ENCODE measurements around the gene CUBN. TPM values are rescaled to one million over a fixed set of nuclear protein-coding genes. Genes with fewer than 3 reads are reported as not detected.

CUBN gene
- total and polyA plus RNA-seq, 9 of the 15 experiments (the other 6 are each of a cell fraction or from before 2014, with no cell fraction given): 0.04 to 0.33 (median 0.09) TPM

DNA sequence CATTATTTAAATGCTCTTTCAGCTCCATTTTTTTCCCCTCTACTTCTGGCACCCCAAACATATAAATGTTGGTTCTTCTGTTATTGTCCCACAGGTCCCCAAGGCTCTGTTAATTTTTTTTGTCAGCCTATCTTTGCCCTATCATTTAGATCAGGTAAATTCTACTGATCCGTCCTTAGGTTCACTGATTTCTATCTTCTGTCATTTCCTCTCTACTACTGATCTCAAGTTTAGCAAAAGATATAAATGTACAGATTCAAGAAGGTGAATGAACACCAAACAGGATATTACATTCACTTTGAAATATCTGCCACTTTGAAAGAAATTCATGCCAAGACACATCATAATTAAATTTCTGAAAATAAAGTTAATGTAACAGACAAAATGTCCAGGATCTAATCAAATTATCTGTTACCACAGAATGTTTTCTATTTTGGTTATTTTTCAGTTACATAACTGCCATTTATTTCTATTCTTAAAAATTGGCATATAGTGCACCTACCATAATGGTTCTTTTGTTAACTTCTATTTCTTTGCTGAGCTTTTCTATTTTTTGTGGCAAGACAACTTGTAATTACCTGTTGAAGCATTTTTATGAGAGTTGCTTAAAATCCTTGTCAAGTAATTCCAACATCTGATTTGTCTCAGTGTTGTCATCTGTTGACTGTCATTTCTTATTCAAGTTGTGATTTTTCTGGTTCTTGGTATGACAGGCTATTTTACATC lies 12.1 kb upstream of the CUBN start (continued):
- TF ChIP-seq NCOA2 (IDR thresholded peaks at IDR 0.05; ENCODE audit: partially characterized antibody in 2 of 2) (no peak), ZNF143 (CRISPR knock-in tag; IDR thresholded peaks at IDR 0.05) (no peak), ZNF347 (CRISPR knock-in tag; IDR thresholded peaks at IDR 0.05; ENCODE audit: low read depth) (no peak), HMGN3 (IDR thresholded peaks at IDR 0.05; ENCODE audit: borderline replicate concordance, extremely low read depth, insufficient read length, low read depth, low read length) (no peak), RFX7 (CRISPR knock-in tag; IDR thresholded peaks at IDR 0.05) (no peak), ZBTB17 (CRISPR knock-in tag; IDR thresholded peaks at IDR 0.05) (no peak), ZNF551 (CRISPR knock-in tag; IDR thresholded peaks at IDR 0.05) (no peak), C11orf30 (IDR thresholded peaks at IDR 0.05; ENCODE audit: low read depth) (no peak), KDM1A (IDR thresholded peaks at IDR 0.05) (no peak), KDM2B (CRISPR knock-in tag; IDR thresholded peaks at IDR 0.05) (no peak), LARP7 (IDR thresholded peaks at IDR 0.05) (no peak)
- TF ChIP-seq, protein P1, sequence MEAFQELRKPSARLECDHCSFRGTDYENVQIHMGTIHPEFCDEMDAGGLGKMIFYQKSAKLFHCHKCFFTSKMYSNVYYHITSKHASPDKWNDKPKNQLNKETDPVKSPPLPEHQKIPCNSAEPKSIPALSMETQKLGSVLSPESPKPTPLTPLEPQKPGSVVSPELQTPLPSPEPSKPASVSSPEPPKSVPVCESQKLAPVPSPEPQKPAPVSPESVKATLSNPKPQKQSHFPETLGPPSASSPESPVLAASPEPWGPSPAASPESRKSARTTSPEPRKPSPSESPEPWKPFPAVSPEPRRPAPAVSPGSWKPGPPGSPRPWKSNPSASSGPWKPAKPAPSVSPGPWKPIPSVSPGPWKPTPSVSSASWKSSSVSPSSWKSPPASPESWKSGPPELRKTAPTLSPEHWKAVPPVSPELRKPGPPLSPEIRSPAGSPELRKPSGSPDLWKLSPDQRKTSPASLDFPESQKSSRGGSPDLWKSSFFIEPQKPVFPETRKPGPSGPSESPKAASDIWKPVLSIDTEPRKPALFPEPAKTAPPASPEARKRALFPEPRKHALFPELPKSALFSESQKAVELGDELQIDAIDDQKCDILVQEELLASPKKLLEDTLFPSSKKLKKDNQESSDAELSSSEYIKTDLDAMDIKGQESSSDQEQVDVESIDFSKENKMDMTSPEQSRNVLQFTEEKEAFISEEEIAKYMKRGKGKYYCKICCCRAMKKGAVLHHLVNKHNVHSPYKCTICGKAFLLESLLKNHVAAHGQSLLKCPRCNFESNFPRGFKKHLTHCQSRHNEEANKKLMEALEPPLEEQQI (IDR thresholded peaks at IDR 0.05): no peak
- TF ChIP-seq, protein P2, sequence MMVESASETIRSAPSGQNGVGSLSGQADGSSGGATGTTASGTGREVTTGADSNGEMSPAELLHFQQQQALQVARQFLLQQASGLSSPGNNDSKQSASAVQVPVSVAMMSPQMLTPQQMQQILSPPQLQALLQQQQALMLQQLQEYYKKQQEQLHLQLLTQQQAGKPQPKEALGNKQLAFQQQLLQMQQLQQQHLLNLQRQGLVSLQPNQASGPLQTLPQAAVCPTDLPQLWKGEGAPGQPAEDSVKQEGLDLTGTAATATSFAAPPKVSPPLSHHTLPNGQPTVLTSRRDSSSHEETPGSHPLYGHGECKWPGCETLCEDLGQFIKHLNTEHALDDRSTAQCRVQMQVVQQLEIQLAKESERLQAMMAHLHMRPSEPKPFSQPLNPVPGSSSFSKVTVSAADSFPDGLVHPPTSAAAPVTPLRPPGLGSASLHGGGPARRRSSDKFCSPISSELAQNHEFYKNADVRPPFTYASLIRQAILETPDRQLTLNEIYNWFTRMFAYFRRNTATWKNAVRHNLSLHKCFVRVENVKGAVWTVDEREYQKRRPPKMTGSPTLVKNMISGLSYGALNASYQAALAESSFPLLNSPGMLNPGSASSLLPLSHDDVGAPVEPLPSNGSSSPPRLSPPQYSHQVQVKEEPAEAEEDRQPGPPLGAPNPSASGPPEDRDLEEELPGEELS (CRISPR knock-in tag; IDR thresholded peaks at IDR 0.05; ENCODE audit: borderline replicate concordance): no peak
- TF ChIP-seq, protein P3, sequence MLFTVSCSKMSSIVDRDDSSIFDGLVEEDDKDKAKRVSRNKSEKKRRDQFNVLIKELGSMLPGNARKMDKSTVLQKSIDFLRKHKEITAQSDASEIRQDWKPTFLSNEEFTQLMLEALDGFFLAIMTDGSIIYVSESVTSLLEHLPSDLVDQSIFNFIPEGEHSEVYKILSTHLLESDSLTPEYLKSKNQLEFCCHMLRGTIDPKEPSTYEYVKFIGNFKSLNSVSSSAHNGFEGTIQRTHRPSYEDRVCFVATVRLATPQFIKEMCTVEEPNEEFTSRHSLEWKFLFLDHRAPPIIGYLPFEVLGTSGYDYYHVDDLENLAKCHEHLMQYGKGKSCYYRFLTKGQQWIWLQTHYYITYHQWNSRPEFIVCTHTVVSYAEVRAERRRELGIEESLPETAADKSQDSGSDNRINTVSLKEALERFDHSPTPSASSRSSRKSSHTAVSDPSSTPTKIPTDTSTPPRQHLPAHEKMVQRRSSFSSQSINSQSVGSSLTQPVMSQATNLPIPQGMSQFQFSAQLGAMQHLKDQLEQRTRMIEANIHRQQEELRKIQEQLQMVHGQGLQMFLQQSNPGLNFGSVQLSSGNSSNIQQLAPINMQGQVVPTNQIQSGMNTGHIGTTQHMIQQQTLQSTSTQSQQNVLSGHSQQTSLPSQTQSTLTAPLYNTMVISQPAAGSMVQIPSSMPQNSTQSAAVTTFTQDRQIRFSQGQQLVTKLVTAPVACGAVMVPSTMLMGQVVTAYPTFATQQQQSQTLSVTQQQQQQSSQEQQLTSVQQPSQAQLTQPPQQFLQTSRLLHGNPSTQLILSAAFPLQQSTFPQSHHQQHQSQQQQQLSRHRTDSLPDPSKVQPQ (CRISPR knock-in tag; IDR thresholded peaks at IDR 0.05; ENCODE audit: borderline replicate concordance): no peak

All from K562 (cell line).